OCI-LY1 (cell line): ENCODE data around the gene MED27.

Source experiments
- H2AFZ ChIP-seq: fragments of 200-600 bp; sonication (generic), shearing (Covaris generic); 2 replicates; pipeline ENCODE4 v1.6.0; 2014; ENCODE audit warnings: antibody characterized with exemption, mild to moderate bottlenecking, low read length
- H3F3A ChIP-seq: fragments of 200-600 bp; sonication (generic), shearing (Covaris generic); 2 replicates; pipeline ENCODE4 v1.6.0; 2014; ENCODE audit warnings: mild to moderate bottlenecking, antibody characterized with exemption, low read length, moderate library complexity; ENCODE audit not compliant: insufficient read depth
- H3K27ac ChIP-seq: fragments of 200-600 bp; sonication (generic); 2 replicates; pipeline ENCODE4 v1.5.1; 2014; ENCODE audit warnings: low read length, mixed run types, mild to moderate bottlenecking, low read depth; ENCODE audit not compliant: poor library complexity, severe bottlenecking
- H3K27me3 ChIP-seq: fragments of 200-600 bp; sonication (generic); 2 replicates; pipeline ENCODE4 v1.6.0; 2014; ENCODE audit warnings: antibody characterized with exemption, mild to moderate bottlenecking, low read length, moderate library complexity; ENCODE audit not compliant: insufficient read depth
- H3K36me3 ChIP-seq: fragments of 200-600 bp; sonication (generic); 2 replicates; pipeline ENCODE4 v1.6.1; 2014; ENCODE audit warnings: mild to moderate bottlenecking, antibody characterized with exemption, low read length, moderate library complexity, mixed read lengths; ENCODE audit not compliant: insufficient read depth
- H3K4me1 ChIP-seq: fragments of 200-600 bp; sonication (generic); 2 replicates; pipeline ENCODE4 v1.5.1; 2014; ENCODE audit warnings: mild to moderate bottlenecking, low read length, moderate library complexity; ENCODE audit not compliant: insufficient read depth, severe bottlenecking
- H3K4me2 ChIP-seq: fragments of 200-600 bp; sonication (generic), shearing (Covaris generic); 2 replicates; pipeline ENCODE4 v1.6.1; 2014; ENCODE audit warnings: low read length
- H3K4me3 ChIP-seq: fragments of 200-600 bp; sonication (generic); 2 replicates; pipeline ENCODE4 v1.5.1; 2014; ENCODE audit warnings: low read length, low read depth, mild to moderate bottlenecking, mixed read lengths; ENCODE audit not compliant: poor library complexity, severe bottlenecking
- H3K79me2 ChIP-seq: fragments of 200-600 bp; shearing (Covaris generic); 2 replicates; pipeline ENCODE4 v1.6.1; 2016; ENCODE audit warnings: mixed run types, low read length, mixed read lengths; ENCODE audit not compliant: insufficient read depth
- H3K9ac ChIP-seq: fragments of 200-600 bp; sonication (generic), shearing (Covaris generic); 2 replicates; pipeline ENCODE4 v1.6.1; 2014; ENCODE audit warnings: mild to moderate bottlenecking, low read length, mixed read lengths
- H3K9me2 ChIP-seq: fragments of 200-600 bp; sonication (generic), shearing (Covaris generic); 2 replicates; pipeline ENCODE4 v1.6.1; 2014; ENCODE audit warnings: low read depth, mild to moderate bottlenecking, low read length, mixed read lengths
- H3K9me3 ChIP-seq: fragments of 200-600 bp; shearing (Covaris generic); 2 replicates; pipeline ENCODE4 v1.6.1; 2014; ENCODE audit warnings: low read length, mixed read lengths
- H4K20me1 ChIP-seq: fragments of 200-600 bp; sonication (generic), shearing (Covaris generic); 2 replicates; pipeline ENCODE4 v1.6.0; 2016; ENCODE audit warnings: mild to moderate bottlenecking, low read length; ENCODE audit not compliant: insufficient read depth
- CTCF ChIP-seq: fragments of 200-600 bp; sonication (generic), shearing (Covaris generic); IDR thresholded peaks from 2 replicates; pipeline ENCODE4 v1.5.1; 2017; ENCODE audit warnings: mild to moderate bottlenecking, antibody characterized with exemption, low read length, moderate library complexity, mixed read lengths
- EZH2 ChIP-seq: fragments of 200-600 bp; sonication (generic), shearing (Covaris generic); IDR thresholded peaks from 2 replicates; pipeline ENCODE4 v1.8.0; 2017; ENCODE audit warnings: borderline replicate concordance, mixed run types, mild to moderate bottlenecking, antibody characterized with exemption, low read length, moderate library complexity, mixed read lengths

Gene MED27

GRCh38 chr9:131934673-131935072 lies 145.0 kb downstream of the MED27 start:
- Histone ChIP-seq H3K4me2 (no peak overlapping the region), H3K9me3 (no peaks in the 10 kb centered on the region), H3K4me1 (no peaks in the 10 kb centered on the region), H3K79me2 (no peaks in the 10 kb centered on the region), H3K36me3 (no peaks in the 10 kb centered on the region), H3K27ac (no peak overlapping the region), H4K20me1 (no peaks in the 10 kb centered on the region), H3F3A (no peaks in the 10 kb centered on the region), H2AFZ (no peak overlapping the region), H3K9me2 (no peaks in the 10 kb centered on the region), H3K27me3 (no peaks in the 10 kb centered on the region), H3K4me3 (no peak overlapping the region), H3K9ac (no peak overlapping the region)
- TF ChIP-seq EZH2 (no peak), CTCF (no peak)

- no peaks in the 10 kb centered on the region for H3K9me2 ChIP-seq
- no peaks in the 10 kb centered on the region for H3K9me3 ChIP-seq
- H3F3A ChIP-seq, result no peaks in the 10 kb centered on the region
- no peak overlapping the region for H2AFZ ChIP-seq
- no peak overlapping the region for H3K4me3 ChIP-seq
- H3K4me1 ChIP-seq, result no peaks in the 10 kb centered on the region
- H3K79me2 ChIP-seq, result no peaks in the 10 kb centered on the region
- no peaks in the 10 kb centered on the region for H3K27me3 ChIP-seq
- H3K27ac ChIP-seq, result no peak overlapping the region
- H3K36me3 ChIP-seq, result no peaks in the 10 kb centered on the region
- no peaks in the 10 kb centered on the region for H4K20me1 ChIP-seq
- no peak overlapping the region for H3K4me2 ChIP-seq
- H3K9ac ChIP-seq, result no peak overlapping the region
- TF ChIP-seq CTCF (no peak), EZH2 (no peak)
Measured at GRCh38 chr9:131927091-131927490, 152.6 kb downstream of the MED27 start.

GRCh38 chr9:131926360-131926922 lies 153.2 kb downstream of the MED27 start:
- H3F3A ChIP-seq, result no peaks in the 10 kb centered on the region

More at GRCh38 chr9:131926360-131926922, 153.2 kb downstream of the MED27 start:
- H3K79me2 ChIP-seq, result no peaks in the 10 kb centered on the region
- H4K20me1 ChIP-seq, result no peaks in the 10 kb centered on the region
- no peak overlapping the region for H2AFZ ChIP-seq
- no peaks in the 10 kb centered on the region for H3K9me3 ChIP-seq
- H3K9ac ChIP-seq, result no peak overlapping the region
- no peak overlapping the region for H3K27ac ChIP-seq
- H3K36me3 ChIP-seq, result no peaks in the 10 kb centered on the region
- H3K4me3 ChIP-seq, result no peak overlapping the region
- H3K27me3 ChIP-seq, result no peaks in the 10 kb centered on the region
- TF ChIP-seq EZH2 (no peak), CTCF (no peak)
- H3K9me2 ChIP-seq, result no peaks in the 10 kb centered on the region
- no peaks in the 10 kb centered on the region for H3K4me1 ChIP-seq
- no peak overlapping the region for H3K4me2 ChIP-seq
